ENCODE results near the gene TRPM5.

DNA sequence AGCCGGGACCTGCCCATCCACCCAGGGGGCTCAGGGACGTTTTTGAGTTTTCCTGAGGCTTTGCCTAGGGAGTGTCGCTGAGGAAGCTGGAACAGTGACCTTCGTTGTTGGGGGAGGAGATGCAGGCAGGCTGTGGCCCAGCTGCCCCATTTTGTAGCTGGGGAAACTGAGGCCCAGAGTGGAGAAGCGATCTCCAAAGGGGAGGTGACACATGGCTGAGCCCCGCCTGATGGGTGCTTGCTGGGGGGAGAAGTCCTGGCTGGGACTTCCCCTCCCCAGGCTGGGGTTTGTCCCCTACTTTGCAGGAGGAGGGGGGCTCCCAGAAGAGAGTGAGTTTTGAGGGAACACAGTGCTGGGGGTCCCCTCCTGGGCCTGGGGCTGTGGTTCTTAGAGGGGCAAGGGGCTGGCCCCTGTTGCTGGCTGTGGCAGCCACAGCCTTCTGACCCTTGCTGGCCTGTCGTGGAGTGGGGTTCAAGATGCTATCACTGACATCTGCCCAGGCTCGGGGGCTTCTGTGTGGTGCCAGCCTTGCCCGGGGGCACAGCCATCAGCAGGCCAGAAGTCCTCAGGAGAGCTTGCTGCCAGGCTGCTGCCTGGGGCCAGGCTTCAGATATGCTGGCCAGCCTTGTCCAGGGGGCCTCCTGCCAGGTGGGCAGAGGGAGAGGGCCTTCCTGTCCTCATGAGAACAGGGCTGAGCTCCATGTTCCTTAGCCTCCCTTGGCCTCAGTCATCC, 21.9 kb upstream of the TRPM5 start:
- TF ChIP-seq, protein P1, sequence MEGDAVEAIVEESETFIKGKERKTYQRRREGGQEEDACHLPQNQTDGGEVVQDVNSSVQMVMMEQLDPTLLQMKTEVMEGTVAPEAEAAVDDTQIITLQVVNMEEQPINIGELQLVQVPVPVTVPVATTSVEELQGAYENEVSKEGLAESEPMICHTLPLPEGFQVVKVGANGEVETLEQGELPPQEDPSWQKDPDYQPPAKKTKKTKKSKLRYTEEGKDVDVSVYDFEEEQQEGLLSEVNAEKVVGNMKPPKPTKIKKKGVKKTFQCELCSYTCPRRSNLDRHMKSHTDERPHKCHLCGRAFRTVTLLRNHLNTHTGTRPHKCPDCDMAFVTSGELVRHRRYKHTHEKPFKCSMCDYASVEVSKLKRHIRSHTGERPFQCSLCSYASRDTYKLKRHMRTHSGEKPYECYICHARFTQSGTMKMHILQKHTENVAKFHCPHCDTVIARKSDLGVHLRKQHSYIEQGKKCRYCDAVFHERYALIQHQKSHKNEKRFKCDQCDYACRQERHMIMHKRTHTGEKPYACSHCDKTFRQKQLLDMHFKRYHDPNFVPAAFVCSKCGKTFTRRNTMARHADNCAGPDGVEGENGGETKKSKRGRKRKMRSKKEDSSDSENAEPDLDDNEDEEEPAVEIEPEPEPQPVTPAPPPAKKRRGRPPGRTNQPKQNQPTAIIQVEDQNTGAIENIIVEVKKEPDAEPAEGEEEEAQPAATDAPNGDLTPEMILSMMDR (conservative IDR thresholded peaks at IDR 0.05; ENCODE audit: low read depth, low read length): no peak
- TF ChIP-seq EZH2 (IDR thresholded peaks at IDR 0.05; ENCODE audit: borderline replicate concordance, low read depth, low read length, poor library complexity, severe bottlenecking): no peak
